Liver (tissue), 9 donors: ENCODE results near the gene SFN. TPM values are rescaled to one million over a fixed set of nuclear protein-coding genes. Genes with fewer than 3 reads are reported as not detected.

Experiments used
- DNase-seq: peaks from one replicate; pipeline ENCODE4 v3.0.0-alpha.2; 2017; ENCODE audit warnings: low spot score
- H3K27ac ChIP-seq, 2 donors: one replicate each; pipeline ENCODE4 v1.7.0; 2013; ENCODE audit warnings: inconsistent platforms in 2 of 2, low read length in 2 of 2, control low read depth in 1 of 2, low read depth in 1 of 2, mild to moderate bottlenecking in 1 of 2
- H3K27me3 ChIP-seq, 4 donors: one replicate each; pipeline versions ENCODE4 v1.6.1 to v1.7.0; 2013; ENCODE audit warnings: low read length in 3 of 4, inconsistent platforms in 1 of 4, mild to moderate bottlenecking in 1 of 4, moderate library complexity in 1 of 4; ENCODE audit not compliant: control insufficient read depth in 4 of 4, insufficient read depth in 4 of 4
- H3K36me3 ChIP-seq, 4 donors: one replicate each; pipeline versions ENCODE4 v1.6.1 to v1.7.0; 2013; ENCODE audit warnings: low read length in 3 of 4, mild to moderate bottlenecking in 3 of 4, low read depth in 1 of 4, moderate library complexity in 1 of 4; ENCODE audit not compliant: control insufficient read depth in 4 of 4, insufficient read depth in 3 of 4
- H3K4me1 ChIP-seq, 4 donors: one replicate each; pipeline versions ENCODE4 v1.6.1 to v1.7.0; 2013; ENCODE audit warnings: low read length in 3 of 4, mild to moderate bottlenecking in 3 of 4, moderate library complexity in 1 of 4; ENCODE audit not compliant: control insufficient read depth in 4 of 4, insufficient read depth in 4 of 4
- H3K4me3 ChIP-seq, 3 donors: one replicate each; pipeline versions ENCODE4 v1.6.1 to v1.7.0; 2013; ENCODE audit warnings: low read length in 3 of 3, control low read depth in 1 of 3, low read depth in 1 of 3, mild to moderate bottlenecking in 1 of 3
- H3K9ac ChIP-seq, 2 donors: one replicate each; pipeline ENCODE4 v1.7.0; 2013; ENCODE audit warnings: low read length in 2 of 2, mild to moderate bottlenecking in 2 of 2, moderate library complexity in 2 of 2, control low read depth in 1 of 2, low read depth in 1 of 2
- H3K9me3 ChIP-seq, 4 donors: one replicate each; pipeline versions ENCODE4 v1.6.1 to v1.7.0; 2013; ENCODE audit warnings: low read length in 3 of 4; ENCODE audit not compliant: control insufficient read depth in 4 of 4
- EGR1 ChIP-seq, 2 donors: IDR thresholded peaks; 2 replicates each; pipeline ENCODE4 v1.6.1; 2016 to 2018; ENCODE audit warnings: antibody characterized with exemption in 2 of 2, low read depth in 2 of 2
- FOXA1 ChIP-seq: IDR thresholded peaks from 2 replicates; pipeline ENCODE4 v1.6.1; 2016; ENCODE audit warnings: antibody characterized with exemption
- FOXA2 ChIP-seq: IDR thresholded peaks from 2 replicates; pipeline ENCODE4 v1.6.1; 2016; ENCODE audit warnings: antibody characterized with exemption
- GABPA ChIP-seq, 2 donors: IDR thresholded peaks in 1 of 2; conservative IDR thresholded peaks in 1 of 2; 2 replicates each; pipeline ENCODE4 v1.6.1; 2016; ENCODE audit warnings: antibody characterized with exemption in 2 of 2, mild to moderate bottlenecking in 1 of 2, moderate library complexity in 1 of 2
- HNF4G ChIP-seq: IDR thresholded peaks from 2 replicates; pipeline ENCODE4 v1.6.1; 2016; ENCODE audit warnings: antibody characterized with exemption
- NR2F2 ChIP-seq: IDR thresholded peaks from 2 replicates; pipeline ENCODE4 v1.6.1; 2016; ENCODE audit warnings: antibody characterized with exemption
- RAD21 ChIP-seq, 2 donors: IDR thresholded peaks; 2 replicates each; pipeline ENCODE4 v1.6.1; 2016; ENCODE audit warnings: antibody characterized with exemption in 2 of 2, mild to moderate bottlenecking in 2 of 2
- RXRA ChIP-seq, 2 donors: IDR thresholded peaks; 2 replicates each; pipeline ENCODE4 v1.6.1; 2017 to 2018; ENCODE audit warnings: antibody characterized with exemption in 2 of 2, mild to moderate bottlenecking in 1 of 2
- SP1 ChIP-seq: IDR thresholded peaks from 2 replicates; pipeline ENCODE4 v1.6.1; 2018; ENCODE audit warnings: antibody characterized with exemption, mild to moderate bottlenecking
- TAF1 ChIP-seq: conservative IDR thresholded peaks from 2 replicates; pipeline ENCODE4 v1.6.1; 2016; ENCODE audit warnings: antibody characterized with exemption, mild to moderate bottlenecking
- YY1 ChIP-seq: IDR thresholded peaks from 2 replicates; pipeline ENCODE4 v1.6.1; 2016; ENCODE audit warnings: antibody characterized with exemption, mild to moderate bottlenecking
- ZBTB33 ChIP-seq: IDR thresholded peaks from 2 replicates; pipeline ENCODE4 v1.6.1; 2016; ENCODE audit warnings: antibody characterized with exemption
- WGBS: extraction: QIAGEN DNeasy Blood & Tissue Kit; methylation state at CpG from one replicate; pipeline ENCODE4 v1.1.7; 2013; 5-methylcytosine and 5-hydroxymethylcytosine counted together
- polyA plus RNA-seq, 2 donors: library from polyadenylated mRNA; stranded (reverse) in 1 of 2; unstranded in 1 of 2; fragments of 200-250 nt in 1 of 2; fragments of >200 nt in 1 of 2; fragmentation: Nextera tagmentation in 1 of 2; extraction: Ambion mirVana in 1 of 2; gene quantifications; one replicate each; pipeline versions ENCODE4 v1.2.1 to v1.2.3, GENCODE V29; 2013 to 2015
- total RNA-seq, 2 donors: library from RNA; depleted of rRNA; stranded (reverse); fragments of >200 nt; gene quantifications; one replicate each; pipeline ENCODE4 v1.2.3, GENCODE V29; 2014
- TF ChIP-seq, protein P1 (sequence below): IDR thresholded peaks from 2 replicates; pipeline ENCODE4 v1.6.1; 2016; ENCODE audit warnings: antibody characterized with exemption, mild to moderate bottlenecking
- TF ChIP-seq, protein P2 (sequence below): IDR thresholded peaks from 2 replicates; pipeline ENCODE4 v1.6.1; 2016; ENCODE audit warnings: antibody characterized with exemption
- donor health status: healthy.
- donor health status: healthy.
- donor health status: healthy.
- donor health status: healthy.
- donor health status: healthy.

SFN gene
- total and polyA plus RNA-seq, 4 donors = 0.17 to 0.69 TPM; not detected in 2

DNA sequence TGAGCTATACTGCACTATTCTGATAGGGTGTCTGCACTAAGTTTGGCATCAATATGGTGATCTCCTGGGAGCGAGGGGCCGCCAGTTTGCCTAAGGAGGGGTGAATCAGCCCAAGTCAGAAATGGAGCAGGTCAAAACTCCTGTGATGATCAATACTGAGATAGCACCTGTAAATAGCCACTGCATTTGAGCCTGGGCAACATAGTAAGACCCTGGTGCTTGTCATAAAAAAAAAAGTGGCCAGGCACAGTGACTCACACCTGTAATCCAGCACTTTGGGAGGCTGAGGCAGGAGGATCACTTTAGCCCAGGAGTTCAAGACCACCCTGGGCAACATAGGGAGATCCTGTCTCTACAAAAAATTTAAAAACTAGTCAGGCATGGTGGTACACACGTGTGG lies 48.1 kb upstream of the SFN start:
- 96% methylated on average over 3 of the region's 3 CpGs for WGBS
- no peak for DNase-seq

DNA sequence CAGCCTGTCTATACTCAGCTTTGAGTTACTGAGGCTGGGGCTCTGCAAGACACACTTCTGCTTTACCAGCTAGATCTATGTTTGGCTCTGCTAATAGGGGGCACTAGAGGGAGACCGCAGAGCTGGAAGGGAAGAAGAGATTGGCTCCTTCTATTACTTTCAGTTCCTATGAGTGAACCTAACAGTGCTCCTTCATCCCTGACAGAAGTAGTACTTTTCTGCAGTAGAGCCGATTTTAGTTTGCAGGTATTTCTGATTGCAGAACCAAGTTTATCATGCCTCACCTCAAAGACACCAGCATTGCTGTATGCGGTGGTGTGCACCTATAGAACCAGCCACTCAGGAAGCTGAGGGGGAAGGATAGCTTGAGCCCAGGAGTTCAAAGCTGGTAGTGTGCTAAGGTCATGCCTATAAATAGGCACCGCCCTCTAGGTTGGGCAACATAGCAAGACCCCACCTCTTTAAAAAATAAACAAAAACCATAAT lies 42.1 kb upstream of the SFN start:
- TF ChIP-seq TAF1 (no peak), YY1 (no peak), RXRA (IDR thresholded peaks at IDR 0.05) (no peak), RAD21 (IDR thresholded peaks at IDR 0.05) (no peak), HNF4G (no peak), NR2F2 (no peak), FOXA2 (no peak), ZBTB33 (no peak), FOXA1 (no peak), GABPA (IDR thresholded peaks at IDR 0.05 in 1 of 2, conservative IDR thresholded peaks at IDR 0.05 in 1 of 2) (no peak)
- TF ChIP-seq, protein P1, sequence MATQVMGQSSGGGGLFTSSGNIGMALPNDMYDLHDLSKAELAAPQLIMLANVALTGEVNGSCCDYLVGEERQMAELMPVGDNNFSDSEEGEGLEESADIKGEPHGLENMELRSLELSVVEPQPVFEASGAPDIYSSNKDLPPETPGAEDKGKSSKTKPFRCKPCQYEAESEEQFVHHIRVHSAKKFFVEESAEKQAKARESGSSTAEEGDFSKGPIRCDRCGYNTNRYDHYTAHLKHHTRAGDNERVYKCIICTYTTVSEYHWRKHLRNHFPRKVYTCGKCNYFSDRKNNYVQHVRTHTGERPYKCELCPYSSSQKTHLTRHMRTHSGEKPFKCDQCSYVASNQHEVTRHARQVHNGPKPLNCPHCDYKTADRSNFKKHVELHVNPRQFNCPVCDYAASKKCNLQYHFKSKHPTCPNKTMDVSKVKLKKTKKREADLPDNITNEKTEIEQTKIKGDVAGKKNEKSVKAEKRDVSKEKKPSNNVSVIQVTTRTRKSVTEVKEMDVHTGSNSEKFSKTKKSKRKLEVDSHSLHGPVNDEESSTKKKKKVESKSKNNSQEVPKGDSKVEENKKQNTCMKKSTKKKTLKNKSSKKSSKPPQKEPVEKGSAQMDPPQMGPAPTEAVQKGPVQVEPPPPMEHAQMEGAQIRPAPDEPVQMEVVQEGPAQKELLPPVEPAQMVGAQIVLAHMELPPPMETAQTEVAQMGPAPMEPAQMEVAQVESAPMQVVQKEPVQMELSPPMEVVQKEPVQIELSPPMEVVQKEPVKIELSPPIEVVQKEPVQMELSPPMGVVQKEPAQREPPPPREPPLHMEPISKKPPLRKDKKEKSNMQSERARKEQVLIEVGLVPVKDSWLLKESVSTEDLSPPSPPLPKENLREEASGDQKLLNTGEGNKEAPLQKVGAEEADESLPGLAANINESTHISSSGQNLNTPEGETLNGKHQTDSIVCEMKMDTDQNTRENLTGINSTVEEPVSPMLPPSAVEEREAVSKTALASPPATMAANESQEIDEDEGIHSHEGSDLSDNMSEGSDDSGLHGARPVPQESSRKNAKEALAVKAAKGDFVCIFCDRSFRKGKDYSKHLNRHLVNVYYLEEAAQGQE = no peak
- TF ChIP-seq, protein P2, sequence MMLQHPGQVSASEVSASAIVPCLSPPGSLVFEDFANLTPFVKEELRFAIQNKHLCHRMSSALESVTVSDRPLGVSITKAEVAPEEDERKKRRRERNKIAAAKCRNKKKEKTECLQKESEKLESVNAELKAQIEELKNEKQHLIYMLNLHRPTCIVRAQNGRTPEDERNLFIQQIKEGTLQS = no peak
- no peak for DNase-seq
- no peak overlapping the region for H3K9ac ChIP-seq
- H3K4me3 ChIP-seq = no peak overlapping the region
- no peak overlapping the region for H3K27ac ChIP-seq
- H3K27me3 ChIP-seq = no peaks in the 10 kb centered on the region
- WGBS = 57% methylated on average over 4 of the region's 4 CpGs
- H3K4me1 ChIP-seq = peaks cover 1 to 12% (median 6%) of the 10 kb centered on the region in 4 donors
- H3K9me3 ChIP-seq = no peaks in the 10 kb centered on the region
- no peaks in the 10 kb centered on the region for H3K36me3 ChIP-seq

More for the DNA sequence above, 48.1 kb upstream of the SFN start:
- Histone ChIP-seq H3K27me3 (no peaks in the 10 kb centered on the region), H3K27ac (no peak overlapping the region), H3K4me1 (peaks cover 0 to 7% (median 0%) of the 10 kb centered on the region in 4 donors), H3K36me3 (no peaks in the 10 kb centered on the region), H3K9ac (no peak overlapping the region), H3K9me3 (no peaks in the 10 kb centered on the region), H3K4me3 (no peak overlapping the region)
- TF ChIP-seq YY1 (no peak), SP1 (no peak), GABPA (IDR thresholded peaks at IDR 0.05 in 1 of 2, conservative IDR thresholded peaks at IDR 0.05 in 1 of 2) (no peak), HNF4G (no peak), FOXA2 (no peak), EGR1 (IDR thresholded peaks at IDR 0.05; ENCODE audit: low read depth in 2 of 2) (no peak), RXRA (IDR thresholded peaks at IDR 0.05) (no peak)
- TF ChIP-seq, protein P1 = no peak
